Gastroesophageal sphincter (tissue), 4 donors: ENCODE data around the gene THSD4. TPM values are rescaled to one million over a fixed set of nuclear protein-coding genes. Genes with fewer than 3 reads are reported as not detected.

ENCODE experiments used
- ATAC-seq: fragments of 150-250 bp; one replicate; pipeline ENCODE4 v1.9.1; 2016; ENCODE audit warnings: mild to moderate bottlenecking, moderate library complexity
- H3K27ac ChIP-seq, 4 donors: fragments of 200-600 bp; sonication (generic) in 3 of 4; 1 replicate in 3 of 4; 2 replicates in 1 of 4; pipeline ENCODE4 v1.5.1; 2016 to 2019
- H3K27me3 ChIP-seq: fragments of 200-600 bp; sonication (generic); one replicate; pipeline ENCODE4 v1.5.1; 2019
- H3K36me3 ChIP-seq, 2 donors: fragments of 200-600 bp; sonication (generic); one replicate each; pipeline ENCODE4 v1.5.1; 2019; ENCODE audit warnings: control low read depth in 1 of 2
- H3K4me1 ChIP-seq, 3 donors: fragments of 200-600 bp; sonication (generic); 1 replicate in 2 of 3; 2 replicates in 1 of 3; pipeline ENCODE4 v1.5.1; 2016 to 2019; ENCODE audit warnings: control low read depth in 2 of 3
- H3K4me3 ChIP-seq, 2 donors: fragments of 200-600 bp; sonication (generic); one replicate each; pipeline ENCODE4 v1.5.1; 2019; ENCODE audit warnings: mild to moderate bottlenecking in 1 of 2, moderate library complexity in 1 of 2
- H3K9me3 ChIP-seq, 3 donors: fragments of 200-600 bp; sonication (generic); one replicate each; pipeline ENCODE4 v1.5.1; 2017 to 2019; ENCODE audit warnings: control low read depth in 2 of 3
- CTCF ChIP-seq, 4 experiments: fragments of 200-600 bp in 2 of 4; fragments of 450-650 bp in 2 of 4; sonication (generic) in 1 of 4; IDR thresholded peaks; one replicate each; pipeline ENCODE4 v1.5.1; 2017 to 2019; ENCODE audit warnings: antibody characterized with exemption in 4 of 4, mild to moderate bottlenecking in 2 of 4, moderate library complexity in 2 of 4
- EP300 ChIP-seq: sonication (generic); formaldehyde crosslinking; IDR thresholded peaks from one replicate; pipeline ENCODE4 v1.6.1; 2017; ENCODE audit warnings: antibody characterized with exemption, mild to moderate bottlenecking
- POLR2A ChIP-seq, 2 donors: fragments of 450-650 bp; IDR thresholded peaks; one replicate each; pipeline ENCODE4 v1.6.1; 2017; ENCODE audit warnings: antibody characterized with exemption in 2 of 2, mild to moderate bottlenecking in 2 of 2, moderate library complexity in 1 of 2
- POLR2AphosphoS5 ChIP-seq: sonication (generic); formaldehyde crosslinking; IDR thresholded peaks from one replicate; pipeline ENCODE4 v1.6.1; 2017; ENCODE audit warnings: antibody characterized with exemption
- WGBS, 2 donors: methylation state at CpG; one replicate each; pipeline ENCODE4 v1.1.5; 2018; ENCODE audit warnings: low coverage in 1 of 2; 5-methylcytosine and 5-hydroxymethylcytosine counted together
- total RNA-seq, 4 donors: library from RNA; depleted of rRNA; stranded (reverse); fragments of >200 nt; gene quantifications; one replicate each; pipeline ENCODE4 v1.1.0, GENCODE V29; 2016

The THSD4 gene
- total RNA-seq, 4 donors from 2014 or later: 4.6 to 28.5 (median 17.6) TPM

GRCh38 chr15:71238926-71239325 lies 123.7 kb downstream of the THSD4 start:
- Histone ChIP-seq H3K27ac (no peak overlapping the region), H3K27me3 (no peaks in the 10 kb centered on the region), H3K9me3 (no peaks in the 10 kb centered on the region), H3K4me3 (no peak overlapping the region), H3K4me1 (no peaks in the 10 kb centered on the region), H3K36me3 (no peaks in the 10 kb centered on the region)
- no peak for ATAC-seq
- TF ChIP-seq CTCF (IDR thresholded peaks at IDR 0.05) (no peak), POLR2A (IDR thresholded peaks at IDR 0.05) (no peak), POLR2AphosphoS5 (no peak), EP300 (no peak)
- WGBS, 2 donors: 100% methylated on average over 1 of the region's 1 CpG

- no peaks in the 10 kb centered on the region for H3K36me3 ChIP-seq
- H3K4me1 ChIP-seq: no peaks in the 10 kb centered on the region
- no peaks in the 10 kb centered on the region for H3K27me3 ChIP-seq
- WGBS, 2 donors: 63 to 71% methylated on average over 5 to 8 of the region's 10 CpGs
- TF ChIP-seq POLR2AphosphoS5 (no peak), EP300 (no peak), CTCF (IDR thresholded peaks at IDR 0.05) (no peak), POLR2A (IDR thresholded peaks at IDR 0.05) (no peak)
- no peaks in the 10 kb centered on the region for H3K9me3 ChIP-seq
- H3K27ac ChIP-seq: no peak overlapping the region
- no peak for ATAC-seq
- no peak overlapping the region for H3K4me3 ChIP-seq
Measured at GRCh38 chr15:71239592-71240364, 124.5 kb downstream of the THSD4 start.

- no peak overlapping the region for H3K4me3 ChIP-seq
- WGBS, 2 donors: 95 to 100% methylated on average over 4 to 6 of the region's 6 CpGs
- no peaks in the 10 kb centered on the region for H3K9me3 ChIP-seq
- ATAC-seq: no peak
- no peaks in the 10 kb centered on the region for H3K27me3 ChIP-seq
- TF ChIP-seq EP300: no peak
- no peak for TF ChIP-seq CTCF (IDR thresholded peaks at IDR 0.05)
- TF ChIP-seq POLR2A (IDR thresholded peaks at IDR 0.05): no peak
- TF ChIP-seq POLR2AphosphoS5: no peak
- H3K27ac ChIP-seq: no peak overlapping the region
- H3K4me1 ChIP-seq: no peaks in the 10 kb centered on the region
- no peaks in the 10 kb centered on the region for H3K36me3 ChIP-seq
Measured at GRCh38 chr15:71242292-71242691, 127.0 kb downstream of the THSD4 start.

- Histone ChIP-seq H3K4me3 (no peak overlapping the region), H3K27ac (no peak overlapping the region), H3K9me3 (no peaks in the 10 kb centered on the region), H3K27me3 (no peaks in the 10 kb centered on the region), H3K36me3 (no peaks in the 10 kb centered on the region), H3K4me1 (no peaks in the 10 kb centered on the region)
- no peak for TF ChIP-seq EP300
- no peak for TF ChIP-seq POLR2AphosphoS5
- no peak for TF ChIP-seq CTCF (IDR thresholded peaks at IDR 0.05)
- no peak for TF ChIP-seq POLR2A (IDR thresholded peaks at IDR 0.05)
- WGBS, 2 donors: 94 to 95% methylated on average over 2 of the region's 2 CpGs
- no peak for ATAC-seq
Measured at GRCh38 chr15:71244250-71244649, 129.0 kb downstream of the THSD4 start.

- no peaks in the 10 kb centered on the region for H3K27me3 ChIP-seq
- H3K4me3 ChIP-seq: no peak overlapping the region
- no peaks in the 10 kb centered on the region for H3K36me3 ChIP-seq
- ATAC-seq: no peak
- WGBS, 2 donors: 33 to 85% methylated on average over 1 to 2 of the region's 2 CpGs
- no peaks in the 10 kb centered on the region for H3K4me1 ChIP-seq
- H3K27ac ChIP-seq: no peak overlapping the region
- TF ChIP-seq POLR2AphosphoS5: no peak
- H3K9me3 ChIP-seq: no peaks in the 10 kb centered on the region
Measured at GRCh38 chr15:71245588-71245987, 130.3 kb downstream of the THSD4 start.
